Retinal pigment epithelial cell (primary cell): ENCODE data around the gene ZBTB38.

Experiments
- DNase-seq: peaks from one replicate; pipeline ENCODE4 v3.0.0-alpha.2; 2010; ENCODE audit warnings: low read depth
- H3K4me3 ChIP-seq: 2 replicates; pipeline ENCODE4 v1.5.1; 2011; ENCODE audit warnings: mild to moderate bottlenecking, low read length, control low read depth, moderate library complexity
- CTCF ChIP-seq: conservative IDR thresholded peaks from 2 replicates; pipeline ENCODE4 v1.5.1; 2011; ENCODE audit warnings: low read depth, low read length, control low read depth, inconsistent platforms

ZBTB38 gene

GRCh38 chr3:141368062-141368924, at the start of gene ZBTB38:
TSS of gene ZBTB38 (plus strand) at chr3:141368504. CDS start at chr3:141442389, 73,885 bp downstream.
- TF ChIP-seq CTCF = no peak
- peak within 1 kb of the TSS; percentile 27 for H3K4me3 ChIP-seq
- peak; percentile 91 for DNase-seq

GRCh38 chr3:141320399-141321108, 47.8 kb upstream of the ZBTB38 start:
- H3K4me3 ChIP-seq = no peak overlapping the region
- TF ChIP-seq CTCF = no peak
- DNase-seq = no peak

- H3K4me3 ChIP-seq = no peak overlapping the region
- DNase-seq = no peak
- TF ChIP-seq CTCF = no peak
Observed at GRCh38 chr3:141321109-141321497, 47.2 kb upstream of the ZBTB38 start.

GRCh38 chr3:141323936-141324704, 44.2 kb upstream of the ZBTB38 start:
- DNase-seq = no peak
- no peak for TF ChIP-seq CTCF
- H3K4me3 ChIP-seq = no peak overlapping the region

GRCh38 chr3:141326123-141326522, 42.2 kb upstream of the ZBTB38 start:
- DNase-seq = no peak
- TF ChIP-seq CTCF = no peak
- no peak overlapping the region for H3K4me3 ChIP-seq

- no peak for TF ChIP-seq CTCF
- H3K4me3 ChIP-seq = no peak overlapping the region
- no peak for DNase-seq
Observed at GRCh38 chr3:141326626-141327025, 41.7 kb upstream of the ZBTB38 start.
